ENCODE data around the gene MZB1.

DNA sequence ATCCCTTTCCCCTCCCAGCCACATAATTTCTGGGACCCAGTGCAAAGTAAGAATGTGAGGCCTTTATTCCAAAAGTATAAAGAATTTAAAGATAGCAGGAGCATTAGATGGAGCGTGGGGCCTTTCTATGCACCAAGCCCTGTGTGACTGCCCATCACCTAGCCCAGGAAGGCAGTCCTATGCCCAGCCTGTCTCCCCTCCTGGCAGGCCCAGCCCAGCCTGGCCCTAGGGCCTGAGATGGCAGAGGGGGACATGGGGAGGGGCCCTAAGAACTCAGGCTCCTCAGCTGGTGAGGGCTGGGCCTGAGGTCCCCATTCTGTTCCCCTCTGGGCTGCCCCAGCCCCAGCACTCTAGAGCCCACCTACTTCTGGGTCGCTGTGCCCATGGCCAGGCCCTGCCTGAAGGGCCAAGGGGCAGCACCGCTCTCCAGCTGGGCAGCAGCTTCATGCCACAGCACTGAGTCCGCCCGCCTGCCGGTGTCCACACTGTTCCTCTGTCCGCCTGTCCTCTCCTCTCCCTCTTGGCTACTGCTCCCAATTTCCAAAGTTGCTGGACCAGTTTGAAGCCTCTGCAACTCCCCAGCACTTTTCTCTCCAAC, 5.6 kb downstream of the MZB1 start:
- no peak for TF ChIP-seq POLR2A (IDR thresholded peaks at IDR 0.05)
- TF ChIP-seq, protein P1, sequence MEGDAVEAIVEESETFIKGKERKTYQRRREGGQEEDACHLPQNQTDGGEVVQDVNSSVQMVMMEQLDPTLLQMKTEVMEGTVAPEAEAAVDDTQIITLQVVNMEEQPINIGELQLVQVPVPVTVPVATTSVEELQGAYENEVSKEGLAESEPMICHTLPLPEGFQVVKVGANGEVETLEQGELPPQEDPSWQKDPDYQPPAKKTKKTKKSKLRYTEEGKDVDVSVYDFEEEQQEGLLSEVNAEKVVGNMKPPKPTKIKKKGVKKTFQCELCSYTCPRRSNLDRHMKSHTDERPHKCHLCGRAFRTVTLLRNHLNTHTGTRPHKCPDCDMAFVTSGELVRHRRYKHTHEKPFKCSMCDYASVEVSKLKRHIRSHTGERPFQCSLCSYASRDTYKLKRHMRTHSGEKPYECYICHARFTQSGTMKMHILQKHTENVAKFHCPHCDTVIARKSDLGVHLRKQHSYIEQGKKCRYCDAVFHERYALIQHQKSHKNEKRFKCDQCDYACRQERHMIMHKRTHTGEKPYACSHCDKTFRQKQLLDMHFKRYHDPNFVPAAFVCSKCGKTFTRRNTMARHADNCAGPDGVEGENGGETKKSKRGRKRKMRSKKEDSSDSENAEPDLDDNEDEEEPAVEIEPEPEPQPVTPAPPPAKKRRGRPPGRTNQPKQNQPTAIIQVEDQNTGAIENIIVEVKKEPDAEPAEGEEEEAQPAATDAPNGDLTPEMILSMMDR (IDR thresholded peaks at IDR 0.05) = no peak
